K562 (cell line): Measurements from ENCODE around the gene CCDC33. TPM values are rescaled to one million over a fixed set of nuclear protein-coding genes. Genes with fewer than 3 reads are reported as not detected.
A peak's percentile ranks its signal among the peaks of the same experiment; 100 is the strongest.

ENCODE experiments used
- ATAC-seq: fragments of 200-7000 bp; cut with Tn5 transposase; 3 replicates; pipeline ENCODE4 v1.9.1; 2020; ENCODE audit warnings: moderate library complexity
- BruUV-seq: library from RNA; stranded (reverse); fragments of 400-500 nt; replicated peaks from 2 replicates; lab custom pipeline; 2021; lab: Mats Ljungman, UMichigan
- CTCF ChIA-PET: fragments of 300-600 bp; formaldehyde crosslinking; extraction: SDS; loops from one replicate; lab custom pipeline; 2021; ENCODE audit warnings: low intra/inter-chr PET ratio; lab: Yijun Ruan, JAX
- POLR2A ChIA-PET: fragments of 300-600, 350-650 bp; sonication (Branson Sonifier 250); formaldehyde crosslinking; extraction: SDS; loops from one replicate; lab custom pipeline; 2021; ENCODE audit warnings: antibody characterized with exemption, inconsistent platforms; lab: Yijun Ruan, JAX
- DNase-seq, 4 experiments: peaks; one replicate each; pipeline versions ENCODE4 v3.0.0 to v3.0.0-alpha.2; 2011 to 2018; ENCODE audit warnings: low spot score in 3 of 4, mixed read lengths in 3 of 4; ENCODE audit errors: extremely low read depth in 1 of 4
- FAIRE-seq: peaks from 2 replicates; lab custom pipeline; 2011; peaks lifted over from hg19 to GRCh38; lab: Jason Lieb, UNC
- H2AFZ ChIP-seq: 2 replicates; pipeline ENCODE4 v1.6.0; 2011; ENCODE audit warnings: low read depth, low read length, control low read depth, inconsistent platforms
- H3K27ac ChIP-seq: fragments of 200-600 bp; 3 replicates; pipeline ENCODE4 v1.8.0; 2011; ENCODE audit warnings: low read depth, mild to moderate bottlenecking, control low read depth, inconsistent platforms, low read length, moderate library complexity, mixed read lengths; ENCODE audit errors: extremely low read depth
- H3K27me3 ChIP-seq, 2 experiments: fragments of 300-600 bp in 1 of 2; 2 replicates in 1 of 2; 3 replicates in 1 of 2; pipeline versions ENCODE4 v1.6.0 to v1.8.0; 2011; ENCODE audit warnings: inconsistent platforms in 2 of 2, low read length in 2 of 2, mild to moderate bottlenecking in 1 of 2, mixed read lengths in 1 of 2, moderate library complexity in 1 of 2; ENCODE audit not compliant: control insufficient read depth in 2 of 2, insufficient read depth in 2 of 2
- H3K36me3 ChIP-seq: fragments of 300-600 bp; 3 replicates; pipeline ENCODE4 v1.8.0; 2011; ENCODE audit warnings: mild to moderate bottlenecking, low read length, inconsistent platforms; ENCODE audit not compliant: control insufficient read depth, insufficient read depth
- H3K4me1 ChIP-seq, 2 experiments: fragments of 200-600 bp in 1 of 2; replicated peaks in 1 of 2; 2 replicates in 1 of 2; 3 replicates in 1 of 2; pipeline versions ENCODE4 v1.5.1 to v1.8.0; 2011; ENCODE audit warnings: inconsistent platforms in 2 of 2, low read length in 2 of 2, mild to moderate bottlenecking in 1 of 2, mixed read lengths in 1 of 2, moderate library complexity in 1 of 2; ENCODE audit not compliant: control insufficient read depth in 2 of 2, insufficient read depth in 2 of 2
- H3K4me2 ChIP-seq: 2 replicates; pipeline ENCODE4 v1.6.1; 2011; ENCODE audit warnings: low read length, control low read depth, inconsistent platforms, mixed read lengths; ENCODE audit not compliant: insufficient read depth
- H3K4me3 ChIP-seq: fragments of 200-600 bp; sonication (generic), shearing (Covaris generic); 2 replicates; pipeline ENCODE4 v1.5.1; 2016; ENCODE audit warnings: control low read depth, inconsistent platforms
- H3K79me2 ChIP-seq: fragments of 200-600 bp; 3 replicates; pipeline ENCODE4 v1.8.0; 2011; ENCODE audit warnings: low read length, inconsistent platforms; ENCODE audit not compliant: control insufficient read depth, insufficient read depth
- H3K9ac ChIP-seq, 2 experiments: 2 replicates each; pipeline versions ENCODE4 v1.6.0 to v1.6.1; 2011; ENCODE audit warnings: low read depth in 2 of 2, low read length in 2 of 2, control low read depth in 1 of 2, inconsistent platforms in 1 of 2, mild to moderate bottlenecking in 1 of 2, mixed read lengths in 1 of 2; ENCODE audit not compliant: insufficient read depth in 1 of 2
- H3K9me1 ChIP-seq: one replicate; pipeline ENCODE4 v1.6.0; 2011; ENCODE audit warnings: inconsistent platforms, mild to moderate bottlenecking, low read length, moderate library complexity; ENCODE audit not compliant: control insufficient read depth, insufficient read depth
- H3K9me3 ChIP-seq: replicated peaks from 2 replicates; pipeline ENCODE4 v1.5.1; 2011; ENCODE audit warnings: low read depth, low read length, inconsistent platforms; ENCODE audit not compliant: control insufficient read depth, insufficient read depth
- H4K20me1 ChIP-seq: replicated peaks from 2 replicates; pipeline ENCODE4 v1.6.1; 2011; ENCODE audit warnings: low read length, inconsistent platforms, mixed read lengths; ENCODE audit not compliant: control insufficient read depth, insufficient read depth
- CEBPZ ChIP-seq: fragments of 150-350 bp; IDR thresholded peaks from 2 replicates; pipeline ENCODE4 v1.6.1; 2014; ENCODE audit warnings: low read depth, mild to moderate bottlenecking, low read length, borderline replicate concordance
- EGR1 ChIP-seq: fragments of 450-650 bp; conservative IDR thresholded peaks from 2 replicates; pipeline ENCODE4 v1.6.1; 2017; ENCODE audit warnings: mild to moderate bottlenecking
- ILK ChIP-seq: fragments of 450-650 bp; IDR thresholded peaks from 2 replicates; pipeline ENCODE4 v1.6.1; 2016; ENCODE audit warnings: missing genetic modification characterization, low read depth, mild to moderate bottlenecking, missing compliant biosample characterization, moderate library complexity, borderline replicate concordance
- ZFP36 ChIP-seq: fragments of 150-350 bp; IDR thresholded peaks from 2 replicates; pipeline ENCODE4 v1.6.1; 2018; ENCODE audit warnings: low read length, low read depth; ENCODE audit not compliant: partially characterized antibody
- whole genome bisulfite sequencing: fragments of 100-300 bp; shearing (Covaris generic); methylation state at CpG from one replicate; pipeline ENCODE4 v1.1.6; 2016; ENCODE audit warnings: low coverage, mixed read lengths; ENCODE audit not compliant: insufficient coverage; ENCODE audit errors: missing lambda C conversion rate; 5-methylcytosine and 5-hydroxymethylcytosine counted together
- in situ Hi-C: fragments of 300-500 bp; cut with MboI; formaldehyde crosslinking; loops from 4 replicates; pipeline ENCODE4 v1.15.0; 2018; ENCODE audit warnings: inconsistent platforms, mixed read lengths
- intact Hi-C: fragments of 100-400 bp; cut with micrococcal nuclease; formaldehyde crosslinking; loops from 2 replicates; pipeline ENCODE4 v1.14.2; 2022
- polyA plus RNA-seq, 8 experiments: library from polyadenylated mRNA; depleted of rRNA in 4 of 8; stranded (reverse) in 5 of 8; unstranded in 3 of 8; fragments of >200 nt; fragmentation: Nextera tagmentation in 2 of 8; fragmentation: Illumina TruSeq in 1 of 8; extraction: Ambion mirVana in 2 of 8; extraction: Trizol in 1 of 8; gene quantifications; 2 replicates each; pipeline versions ENCODE4 v1.2.1 to v1.2.3, GENCODE V29; 2011 to 2014; ENCODE audit warnings: inconsistent platforms in 1 of 8, missing spikeins in 1 of 8
- total RNA-seq, 7 experiments: library from RNA; depleted of rRNA in 6 of 7; stranded (reverse); fragments of >200 nt in 6 of 7; fragmentation: Illumina TruSeq in 2 of 7; extraction: Trizol in 2 of 7; gene quantifications; 2 replicates each; pipeline versions ENCODE4 v1.2.1 to v1.2.3, GENCODE V29; 2011 to 2021; ENCODE audit warnings: low replicate concordance in 1 of 7
- TF ChIP-seq, protein P1 (sequence below): fragments of 450-650 bp; IDR thresholded peaks from 2 replicates; pipeline ENCODE4 v1.7.0; 2016; ENCODE audit warnings: borderline replicate concordance

CCDC33 gene
- total and polyA plus RNA-seq, 9 of the 15 experiments (the other 6 are each of a cell fraction or from before 2014, with no cell fraction given) = 0.08 to 1.1 (median 0.15) TPM; not detected in 4

- H3K4me1 ChIP-seq = peaks cover 0 to 3% of the 10 kb centered on the region in 2 experiments; a peak in 1 of 5 replicates
- H3K27ac ChIP-seq = no peak overlapping the region
- in situ Hi-C loops (no loop called here), intact Hi-C loops (loop anchor here (10.0 kb wide), 1 partner anchor 51 kb away; no protein-coding TSS in a partner anchor)
- no TSS peak for BruUV-seq
- H3K36me3 ChIP-seq = no peaks in the 10 kb centered on the region
- no peak overlapping the region for H3K4me2 ChIP-seq
- no peaks in the 10 kb centered on the region for H3K9me3 ChIP-seq
- DNase-seq (no peak), FAIRE-seq (no peak), ATAC-seq (no peak)
- TF ChIP-seq ILK (tag) (no peak), CEBPZ (no peak), ZFP36 (no peak), EGR1 (0 out of 2 replicates have a peak, but pooled peaks have one; percentile 8)
- TF ChIP-seq, protein P1, sequence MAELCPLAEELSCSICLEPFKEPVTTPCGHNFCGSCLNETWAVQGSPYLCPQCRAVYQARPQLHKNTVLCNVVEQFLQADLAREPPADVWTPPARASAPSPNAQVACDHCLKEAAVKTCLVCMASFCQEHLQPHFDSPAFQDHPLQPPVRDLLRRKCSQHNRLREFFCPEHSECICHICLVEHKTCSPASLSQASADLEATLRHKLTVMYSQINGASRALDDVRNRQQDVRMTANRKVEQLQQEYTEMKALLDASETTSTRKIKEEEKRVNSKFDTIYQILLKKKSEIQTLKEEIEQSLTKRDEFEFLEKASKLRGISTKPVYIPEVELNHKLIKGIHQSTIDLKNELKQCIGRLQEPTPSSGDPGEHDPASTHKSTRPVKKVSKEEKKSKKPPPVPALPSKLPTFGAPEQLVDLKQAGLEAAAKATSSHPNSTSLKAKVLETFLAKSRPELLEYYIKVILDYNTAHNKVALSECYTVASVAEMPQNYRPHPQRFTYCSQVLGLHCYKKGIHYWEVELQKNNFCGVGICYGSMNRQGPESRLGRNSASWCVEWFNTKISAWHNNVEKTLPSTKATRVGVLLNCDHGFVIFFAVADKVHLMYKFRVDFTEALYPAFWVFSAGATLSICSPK = no peak
- 5% methylated on average over 7 of the region's 7 CpGs for WGBS
- 0 out of 4 replicates have a peak overlapping the region, but pooled peaks of 1 of the 2 experiments have one; percentile 9 for H3K9ac ChIP-seq
- CTCF ChIA-PET = no interaction called here
- POLR2A ChIA-PET = no interaction called here
- peaks cover 19 to 47% of the 10 kb centered on the region in 2 experiments; a peak in 4 of 5 replicates for H3K27me3 ChIP-seq
- no peak overlapping the region for H3K4me3 ChIP-seq
- no peaks in the 10 kb centered on the region for H3K79me2 ChIP-seq
- H4K20me1 ChIP-seq = no peaks in the 10 kb centered on the region
- no peaks in the 10 kb centered on the region for H3K9me1 ChIP-seq
- no peak overlapping the region for H2AFZ ChIP-seq
Measured at GRCh38 chr15:74243431-74243830, 7.3 kb downstream of the CCDC33 start.
